Fibroblast of lung (primary cell): Measurements from ENCODE around the gene KASH5. TPM values are rescaled to one million over a fixed set of nuclear protein-coding genes. Genes with fewer than 3 reads are reported as not detected.

Experiments
- DNase-seq, 2 donors: peaks; one replicate each; pipeline versions ENCODE4 v3.0.0 to v3.0.0-alpha.2; 2010; ENCODE audit warnings: low read depth in 2 of 2
- H2AFZ ChIP-seq: 2 replicates; pipeline ENCODE4 v1.5.1; 2012; ENCODE audit warnings: low read length, control low read depth, inconsistent platforms
- H3K27ac ChIP-seq: 2 replicates; pipeline ENCODE4 v1.5.1; 2011; ENCODE audit warnings: low read length, control low read depth; ENCODE audit not compliant: insufficient read depth
- H3K27me3 ChIP-seq: 2 replicates; pipeline ENCODE4 v1.5.1; 2011; ENCODE audit warnings: mild to moderate bottlenecking, low read length; ENCODE audit not compliant: control insufficient read depth, insufficient read depth
- H3K36me3 ChIP-seq: 2 replicates; pipeline ENCODE4 v1.5.1; 2011; ENCODE audit warnings: low read length; ENCODE audit not compliant: control insufficient read depth, insufficient read depth
- H3K4me1 ChIP-seq: 2 replicates; pipeline ENCODE4 v1.5.1; 2011; ENCODE audit warnings: low read length; ENCODE audit not compliant: control insufficient read depth, insufficient read depth; ENCODE audit errors: extremely low read depth
- H3K4me2 ChIP-seq: 2 replicates; pipeline ENCODE4 v1.5.1; 2011; ENCODE audit warnings: low read length, control low read depth; ENCODE audit not compliant: insufficient read depth; ENCODE audit errors: extremely low read depth
- H3K4me3 ChIP-seq, 4 experiments: fragments of 200-600 bp in 1 of 4; sonication (generic) in 1 of 4; replicated peaks in 1 of 4; 2 replicates each; pipeline ENCODE4 v1.5.1; 2011 to 2016; ENCODE audit warnings: low read length in 4 of 4, low read depth in 3 of 4, mild to moderate bottlenecking in 3 of 4, control low read depth in 2 of 4, inconsistent platforms in 1 of 4, mixed read lengths in 1 of 4; ENCODE audit not compliant: insufficient read depth in 1 of 4; ENCODE audit errors: control extremely low read depth in 1 of 4
- H3K79me2 ChIP-seq: 2 replicates; pipeline ENCODE4 v1.5.1; 2012; ENCODE audit warnings: mild to moderate bottlenecking, low read length, inconsistent platforms; ENCODE audit not compliant: control insufficient read depth, insufficient read depth
- H3K9ac ChIP-seq: 2 replicates; pipeline ENCODE4 v1.5.1; 2011; ENCODE audit warnings: mild to moderate bottlenecking, low read length, control low read depth; ENCODE audit not compliant: insufficient read depth
- H3K9me3 ChIP-seq: 2 replicates; pipeline ENCODE4 v1.5.1; 2012; ENCODE audit warnings: low read depth, low read length; ENCODE audit not compliant: control insufficient read depth, insufficient read depth
- H4K20me1 ChIP-seq: 2 replicates; pipeline ENCODE4 v1.5.1; 2011; ENCODE audit warnings: low read length; ENCODE audit not compliant: control insufficient read depth, insufficient read depth; ENCODE audit errors: extremely low read depth
- EZH2 ChIP-seq: IDR thresholded peaks from 2 replicates; pipeline ENCODE4 v1.5.1; 2012; ENCODE audit warnings: low read length, control low read depth, mild to moderate bottlenecking; ENCODE audit errors: missing control alignments
- polyA plus RNA-seq, 2 donors: library from polyadenylated mRNA; depleted of rRNA in 1 of 2; stranded (reverse) in 1 of 2; unstranded in 1 of 2; fragments of >200 nt; gene quantifications; 2 replicates each; pipeline ENCODE4 v1.2.1, GENCODE V29; 2011 to 2012; ENCODE audit warnings: missing spikeins in 1 of 2
- total RNA-seq: library from RNA; depleted of rRNA; stranded (reverse); fragments of >200 nt; gene quantifications from 2 replicates; pipeline ENCODE4 v1.2.1, GENCODE V29; 2014
- TF ChIP-seq, protein P1 (sequence below), 2 donors: IDR thresholded peaks in 1 of 2; conservative IDR thresholded peaks in 1 of 2; 1 replicate in 1 of 2; 2 replicates in 1 of 2; pipeline ENCODE4 v1.5.1; 2011 to 2012; ENCODE audit warnings: low read length in 2 of 2, control low read depth in 1 of 2, inconsistent platforms in 1 of 2, low read depth in 1 of 2, mild to moderate bottlenecking in 1 of 2

KASH5 gene
- total and polyA plus RNA-seq, 2 donors (not counting 1 experiment from before 2014, with no cell fraction given) = not detected

DNA sequence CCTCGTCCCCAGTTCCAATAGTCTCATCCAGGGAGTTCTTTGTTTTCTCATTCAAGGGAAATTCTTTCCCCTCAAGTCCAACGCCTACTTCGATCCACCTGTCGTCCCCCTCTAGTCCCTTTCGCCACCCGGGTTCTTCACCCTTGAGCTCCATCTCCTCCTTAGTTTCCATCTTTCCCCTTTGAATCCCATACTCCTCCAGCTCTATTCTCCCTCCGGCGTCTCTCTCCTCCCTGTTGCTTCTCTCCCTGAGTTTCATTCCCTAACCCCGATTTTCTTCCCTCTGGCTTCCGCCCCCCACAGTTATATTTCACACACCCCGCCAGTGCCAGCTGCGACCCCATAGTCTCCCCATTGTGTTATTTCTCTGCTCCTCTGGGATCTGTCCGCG, 53.9 kb downstream of the KASH5 start:
- no peaks in the 10 kb centered on the region for H3K9me3 ChIP-seq
- H3K9ac ChIP-seq = no peak overlapping the region
- DNase-seq = no peak
- TF ChIP-seq EZH2 = peak; percentile 80
- TF ChIP-seq, protein P1, sequence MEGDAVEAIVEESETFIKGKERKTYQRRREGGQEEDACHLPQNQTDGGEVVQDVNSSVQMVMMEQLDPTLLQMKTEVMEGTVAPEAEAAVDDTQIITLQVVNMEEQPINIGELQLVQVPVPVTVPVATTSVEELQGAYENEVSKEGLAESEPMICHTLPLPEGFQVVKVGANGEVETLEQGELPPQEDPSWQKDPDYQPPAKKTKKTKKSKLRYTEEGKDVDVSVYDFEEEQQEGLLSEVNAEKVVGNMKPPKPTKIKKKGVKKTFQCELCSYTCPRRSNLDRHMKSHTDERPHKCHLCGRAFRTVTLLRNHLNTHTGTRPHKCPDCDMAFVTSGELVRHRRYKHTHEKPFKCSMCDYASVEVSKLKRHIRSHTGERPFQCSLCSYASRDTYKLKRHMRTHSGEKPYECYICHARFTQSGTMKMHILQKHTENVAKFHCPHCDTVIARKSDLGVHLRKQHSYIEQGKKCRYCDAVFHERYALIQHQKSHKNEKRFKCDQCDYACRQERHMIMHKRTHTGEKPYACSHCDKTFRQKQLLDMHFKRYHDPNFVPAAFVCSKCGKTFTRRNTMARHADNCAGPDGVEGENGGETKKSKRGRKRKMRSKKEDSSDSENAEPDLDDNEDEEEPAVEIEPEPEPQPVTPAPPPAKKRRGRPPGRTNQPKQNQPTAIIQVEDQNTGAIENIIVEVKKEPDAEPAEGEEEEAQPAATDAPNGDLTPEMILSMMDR (conservative IDR thresholded peaks at IDR 0.05 in 1 of 2, IDR thresholded peaks at IDR 0.05 in 1 of 2; ENCODE audit: low read depth in 1 of 2, low read length in 2 of 2) = no peak
- H3K4me2 ChIP-seq = no peak overlapping the region
- no peak overlapping the region for H3K27ac ChIP-seq
- no peak overlapping the region for H3K4me3 ChIP-seq
- H3K4me1 ChIP-seq = no peaks in the 10 kb centered on the region
- H4K20me1 ChIP-seq = no peaks in the 10 kb centered on the region
- no peaks in the 10 kb centered on the region for H3K79me2 ChIP-seq
- H2AFZ ChIP-seq = no peak overlapping the region
- peaks cover 47% of the 10 kb centered on the region for H3K27me3 ChIP-seq
- H3K36me3 ChIP-seq = peaks cover under 1% of the 10 kb centered on the region

DNA sequence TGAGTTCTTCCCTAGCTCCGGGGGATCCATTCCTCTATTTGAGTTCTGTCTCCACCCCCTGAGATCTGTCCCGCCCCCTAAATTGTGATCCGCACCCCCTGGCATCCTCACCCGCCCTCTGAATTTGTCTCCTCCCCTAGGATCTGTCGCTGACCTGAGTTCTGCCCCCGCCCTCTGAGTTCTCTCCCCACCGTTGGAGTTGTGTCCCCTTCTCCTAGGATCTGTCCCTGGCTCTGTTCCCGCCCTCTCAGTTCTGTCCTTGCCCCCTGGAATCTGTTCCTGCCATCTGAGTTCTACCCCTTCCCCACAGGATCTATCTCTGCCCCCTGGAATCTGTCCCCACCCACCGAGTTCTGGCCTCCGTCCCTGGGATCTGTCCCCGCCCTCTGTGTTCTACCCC, 54.3 kb downstream of the KASH5 start:
- H3K9me3 ChIP-seq = no peaks in the 10 kb centered on the region
- no peak overlapping the region for H3K9ac ChIP-seq
- H4K20me1 ChIP-seq = no peaks in the 10 kb centered on the region
- H3K4me3 ChIP-seq = no peak overlapping the region
- peaks cover 46% of the 10 kb centered on the region for H3K27me3 ChIP-seq
- TF ChIP-seq EZH2 = peak; percentile 25
- TF ChIP-seq, protein P1 (conservative IDR thresholded peaks at IDR 0.05 in 1 of 2, IDR thresholded peaks at IDR 0.05 in 1 of 2; ENCODE audit: low read depth in 1 of 2, low read length in 2 of 2) = no peak
- H3K36me3 ChIP-seq = peaks cover 3% of the 10 kb centered on the region
- H3K27ac ChIP-seq = no peak overlapping the region
- no peak for DNase-seq
- H3K79me2 ChIP-seq = no peaks in the 10 kb centered on the region
- H2AFZ ChIP-seq = no peak overlapping the region
- no peaks in the 10 kb centered on the region for H3K4me1 ChIP-seq
- no peak overlapping the region for H3K4me2 ChIP-seq

DNA sequence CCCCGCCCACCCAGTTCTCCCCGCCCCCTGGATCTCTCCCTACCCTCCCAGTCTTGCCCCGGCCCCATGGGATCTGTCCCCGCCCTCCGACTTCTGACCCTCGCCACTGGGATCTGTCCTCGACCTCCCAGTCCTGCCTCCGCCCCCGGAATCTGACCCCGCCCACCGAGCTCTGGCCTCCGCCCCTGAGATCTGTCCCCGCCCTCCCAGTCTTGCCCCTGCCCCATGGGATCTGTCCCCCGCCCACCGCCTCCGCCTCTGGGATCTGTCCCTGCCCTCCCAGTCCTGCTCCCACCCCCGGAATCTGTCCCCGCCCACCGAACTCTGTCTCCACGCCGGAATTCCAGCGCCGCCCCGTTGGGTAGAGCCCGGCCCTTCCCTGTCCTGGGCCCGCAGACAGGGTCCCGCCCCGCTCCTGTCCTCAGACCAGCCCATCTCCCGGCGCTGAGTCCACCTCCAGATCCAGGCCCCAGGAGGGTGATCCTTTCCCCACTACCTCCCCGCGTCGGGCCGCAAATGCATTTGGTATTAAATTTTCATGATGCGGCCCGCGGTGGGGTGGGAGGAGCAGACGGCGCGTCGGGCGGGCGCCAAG, 54.8 kb downstream of the KASH5 start:
- no peaks in the 10 kb centered on the region for H3K9me3 ChIP-seq
- H3K79me2 ChIP-seq = no peaks in the 10 kb centered on the region
- peak overlapping the region; percentile 90 for H3K4me2 ChIP-seq
- H3K4me3 ChIP-seq = peak overlapping the region; percentile 61 to 71 (median 64)
- H3K27ac ChIP-seq = no peak overlapping the region
- H3K4me1 ChIP-seq = no peaks in the 10 kb centered on the region
- peaks cover 3% of the 10 kb centered on the region for H3K36me3 ChIP-seq
- peak overlapping the region; percentile 44 for H3K9ac ChIP-seq
- DNase-seq = peak; percentile 68 to 78
- H2AFZ ChIP-seq = peak overlapping the region; percentile 83
- H3K27me3 ChIP-seq = peaks cover 40% of the 10 kb centered on the region
- TF ChIP-seq EZH2 = no peak
- TF ChIP-seq, protein P1 (conservative IDR thresholded peaks at IDR 0.05 in 1 of 2, IDR thresholded peaks at IDR 0.05 in 1 of 2; ENCODE audit: low read depth in 1 of 2, low read length in 2 of 2) = no peak
- no peaks in the 10 kb centered on the region for H4K20me1 ChIP-seq
